ENCODE data around the gene GPBP1. TPM values are rescaled to one million over a fixed set of nuclear protein-coding genes. Genes with fewer than 3 reads are reported as not detected.
"Not testable (repeated sequence)": the region's sequence is repeated elsewhere in the genome, so short reads cannot be mapped to it uniquely, and the experiment has no call there.

The GPBP1 gene
- total RNA-seq, 1 experiment from 2014 or later: 105 TPM

- Mint-ChIP-seq H3K9me3 (ENCODE audit: low read depth, unreplicated experiment) (no peaks in the 10 kb centered on the region), H3K27me3 (ENCODE audit: unreplicated experiment) (no peaks in the 10 kb centered on the region), H3K27ac (ENCODE audit: unreplicated experiment) (peak overlapping the region; percentile 100), H3K4me1 (ENCODE audit: low read depth, unreplicated experiment) (peaks cover 17% of the 10 kb centered on the region), H3K4me3 (ENCODE audit: low read depth, unreplicated experiment) (peak overlapping the region; percentile 100), H3K36me3 (ENCODE audit: insufficient read depth, unreplicated experiment) (peaks cover 91% of the 10 kb centered on the region)
- DNase-seq: peak; percentile 43
- CTCF ChIA-PET: interaction anchor here (0.6 kb wide), 1 partner anchor 559 kb away, joined by 3 read pairs; no protein-coding TSS in a partner anchor
- intact Hi-C loops (cut with micrococcal nuclease; ENCODE audit: unreplicated experiment): no loop called here
- TF ChIP-seq, protein P1, sequence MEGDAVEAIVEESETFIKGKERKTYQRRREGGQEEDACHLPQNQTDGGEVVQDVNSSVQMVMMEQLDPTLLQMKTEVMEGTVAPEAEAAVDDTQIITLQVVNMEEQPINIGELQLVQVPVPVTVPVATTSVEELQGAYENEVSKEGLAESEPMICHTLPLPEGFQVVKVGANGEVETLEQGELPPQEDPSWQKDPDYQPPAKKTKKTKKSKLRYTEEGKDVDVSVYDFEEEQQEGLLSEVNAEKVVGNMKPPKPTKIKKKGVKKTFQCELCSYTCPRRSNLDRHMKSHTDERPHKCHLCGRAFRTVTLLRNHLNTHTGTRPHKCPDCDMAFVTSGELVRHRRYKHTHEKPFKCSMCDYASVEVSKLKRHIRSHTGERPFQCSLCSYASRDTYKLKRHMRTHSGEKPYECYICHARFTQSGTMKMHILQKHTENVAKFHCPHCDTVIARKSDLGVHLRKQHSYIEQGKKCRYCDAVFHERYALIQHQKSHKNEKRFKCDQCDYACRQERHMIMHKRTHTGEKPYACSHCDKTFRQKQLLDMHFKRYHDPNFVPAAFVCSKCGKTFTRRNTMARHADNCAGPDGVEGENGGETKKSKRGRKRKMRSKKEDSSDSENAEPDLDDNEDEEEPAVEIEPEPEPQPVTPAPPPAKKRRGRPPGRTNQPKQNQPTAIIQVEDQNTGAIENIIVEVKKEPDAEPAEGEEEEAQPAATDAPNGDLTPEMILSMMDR (IDR thresholded peaks at IDR 0.05; ENCODE audit: unreplicated experiment): no peak
- TSS peak; percentile 28 for BruUV-seq (replicated peaks)
Observed at GRCh38 chr5:57175551-57176309, 1.9 kb downstream of the GPBP1 start.

DNA sequence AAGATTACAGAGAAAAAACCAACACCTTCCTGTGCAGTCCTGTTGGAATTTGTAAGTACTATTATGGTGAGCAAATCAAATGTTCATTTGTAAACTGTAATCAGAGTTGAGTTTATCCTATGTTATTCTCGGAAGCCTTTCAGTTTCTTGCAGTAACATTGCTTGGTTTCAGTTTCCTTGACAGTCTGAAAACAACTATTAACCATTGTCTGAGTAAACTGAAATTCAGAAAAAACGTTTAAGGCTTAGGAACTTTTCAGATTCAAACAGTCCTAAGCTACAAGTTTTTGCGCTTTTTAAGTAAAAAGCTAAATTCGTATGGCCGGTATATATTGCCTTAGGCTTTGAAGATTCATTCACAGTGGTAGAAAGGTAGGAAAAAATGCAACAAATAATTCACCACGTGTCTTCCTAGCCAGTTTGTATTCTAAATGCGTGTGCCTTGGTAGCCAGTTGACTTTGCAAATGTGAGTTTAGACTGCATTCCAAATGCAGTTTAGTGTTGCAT, 2.5 kb downstream of the GPBP1 start:
- BruUV-seq (replicated peaks): no TSS peak
- H3K27me3 Mint-ChIP-seq (ENCODE audit: unreplicated experiment): no peaks in the 10 kb centered on the region

GRCh38 chr5:57177479-57178156, 3.8 kb downstream of the GPBP1 start:
- no peak for DNase-seq
- peaks cover 11% of the 10 kb centered on the region for H3K4me1 Mint-ChIP-seq (ENCODE audit: low read depth, unreplicated experiment)
- BruUV-seq (replicated peaks): no TSS peak
- H3K9me3 Mint-ChIP-seq (ENCODE audit: low read depth, unreplicated experiment): no peaks in the 10 kb centered on the region
- TF ChIP-seq, protein P1 (IDR thresholded peaks at IDR 0.05; ENCODE audit: unreplicated experiment): no peak
- H3K36me3 Mint-ChIP-seq (ENCODE audit: insufficient read depth, unreplicated experiment): peaks cover 86% of the 10 kb centered on the region
- peak overlapping the region; percentile 30 for H3K27ac Mint-ChIP-seq (ENCODE audit: unreplicated experiment)
- CTCF ChIA-PET: no interaction called here
- peak overlapping the region; percentile 100 for H3K4me3 Mint-ChIP-seq (ENCODE audit: low read depth, unreplicated experiment)
- H3K27me3 Mint-ChIP-seq (ENCODE audit: unreplicated experiment): no peaks in the 10 kb centered on the region
- intact Hi-C loops (cut with micrococcal nuclease; ENCODE audit: unreplicated experiment): loop anchor here (2.0 kb wide), 1 partner anchor 31 kb away; no protein-coding TSS in a partner anchor

More for the DNA sequence above, 2.5 kb downstream of the GPBP1 start:
- TF ChIP-seq, protein P1 (IDR thresholded peaks at IDR 0.05; ENCODE audit: unreplicated experiment): no peak
- CTCF ChIA-PET: interaction anchor here (0.6 kb wide), 1 partner anchor 560 kb away, joined by 3 read pairs; no protein-coding TSS in a partner anchor
- peaks cover 17% of the 10 kb centered on the region for H3K4me1 Mint-ChIP-seq (ENCODE audit: low read depth, unreplicated experiment)
- DNase-seq: no peak
- peak overlapping the region; percentile 100 for H3K27ac Mint-ChIP-seq (ENCODE audit: unreplicated experiment)
- H3K9me3 Mint-ChIP-seq (ENCODE audit: low read depth, unreplicated experiment): no peaks in the 10 kb centered on the region
- peak overlapping the region; percentile 100 for H3K4me3 Mint-ChIP-seq (ENCODE audit: low read depth, unreplicated experiment)
- H3K36me3 Mint-ChIP-seq (ENCODE audit: insufficient read depth, unreplicated experiment): peaks cover 98% of the 10 kb centered on the region
- intact Hi-C loops (cut with micrococcal nuclease; ENCODE audit: unreplicated experiment): no loop called here

GRCh38 chr5:57178238-57178637, 4.4 kb downstream of the GPBP1 start:
- peak overlapping the region; percentile 100 for H3K4me3 Mint-ChIP-seq (ENCODE audit: low read depth, unreplicated experiment)
- H3K27me3 Mint-ChIP-seq (ENCODE audit: unreplicated experiment); BruUV-seq (replicated peaks); DNase-seq; H3K9me3 Mint-ChIP-seq (ENCODE audit: low read depth, unreplicated experiment); H3K4me1 Mint-ChIP-seq (ENCODE audit: low read depth, unreplicated experiment); CTCF ChIA-PET: not testable (repeated sequence)
- H3K27ac Mint-ChIP-seq (ENCODE audit: unreplicated experiment): peak overlapping the region; percentile 39
- peaks cover 79% of the 10 kb centered on the region for H3K36me3 Mint-ChIP-seq (ENCODE audit: insufficient read depth, unreplicated experiment)
- intact Hi-C loops (cut with micrococcal nuclease; ENCODE audit: unreplicated experiment): loop anchor here (2.0 kb wide), 1 partner anchor 31 kb away; no protein-coding TSS in a partner anchor

Data from Calu3 (cell line).